ENCODE measurements around the gene PILRA.

The PILRA gene

GRCh38 chr7:100423315-100423714 lies 50.0 kb downstream of the PILRA start:
- H3K4me3 ChIP-seq, result no peak overlapping the region
- H3K4me2 ChIP-seq, result no peak overlapping the region
- H4K20me1 ChIP-seq, result no peaks in the 10 kb centered on the region
- H3K36me3 ChIP-seq, result no peaks in the 10 kb centered on the region
- H3K27me3 ChIP-seq, result no peaks in the 10 kb centered on the region
- no peak overlapping the region for H3K9ac ChIP-seq
- no peak overlapping the region for H3K27ac ChIP-seq
- TF ChIP-seq Cebpa-rat (IDR thresholded peaks at IDR 0.05), result no peak
- no peaks in the 10 kb centered on the region; the same call in 1 of the 2 replicates for H3K9me3 ChIP-seq
- peaks cover 17% of the 10 kb centered on the region for H3K4me1 ChIP-seq

GRCh38 chr7:100425347-100425746 lies 52.1 kb downstream of the PILRA start:
- Histone ChIP-seq H3K4me1 (0 out of 2 replicates have a peak, but pooled peaks cover 7% of the 10 kb centered on the region), H3K4me3 (no peak overlapping the region), H3K27me3 (no peaks in the 10 kb centered on the region), H3K9me3 (no peaks in the 10 kb centered on the region; the same call in 1 of the 2 replicates), H3K9ac (no peak overlapping the region), H4K20me1 (no peaks in the 10 kb centered on the region), H3K27ac (no peak overlapping the region), H3K4me2 (no peak overlapping the region), H3K36me3 (no peaks in the 10 kb centered on the region)
- TF ChIP-seq Cebpa-rat (IDR thresholded peaks at IDR 0.05), result no peak

- Histone ChIP-seq H3K4me2 (no peak overlapping the region), H3K9me3 (no peaks in the 10 kb centered on the region; the same call in 1 of the 2 replicates), H3K27me3 (no peaks in the 10 kb centered on the region), H4K20me1 (peaks cover 11% of the 10 kb centered on the region), H3K9ac (no peak overlapping the region), H3K36me3 (peaks cover 5% of the 10 kb centered on the region), H3K4me1 (peaks cover 18% of the 10 kb centered on the region), H3K4me3 (no peak overlapping the region), H3K27ac (no peak overlapping the region)
- TF ChIP-seq Cebpa-rat (IDR thresholded peaks at IDR 0.05), result no peak
These were observed 53.2 kb downstream of the PILRA start for GRCh38 chr7:100426516-100426915.

GRCh38 chr7:100427762-100428198 lies 54.5 kb downstream of the PILRA start:
- peak overlapping the region; percentile 94 for H3K4me3 ChIP-seq
- TF ChIP-seq Cebpa-rat (IDR thresholded peaks at IDR 0.05), result no peak

GRCh38 chr7:100428199-100428966 lies 55.1 kb downstream of the PILRA start, which contains the start of gene ZCWPW1:
TSS of gene ZCWPW1 (minus strand) at chr7:100428703. CDS start at chr7:100420649, 8,054 bp downstream.
- Histone ChIP-seq H3K27ac (peak within 1 kb of the TSS; percentile 100), H3K9ac (peak within 1 kb of the TSS; percentile 100)
- TF ChIP-seq Cebpa-rat (IDR thresholded peaks at IDR 0.05), result no peak

More at GRCh38 chr7:100427762-100428198, 54.5 kb downstream of the PILRA start:
- Histone ChIP-seq H3K4me1 (peaks cover 31% of the 10 kb centered on the region), H3K9ac (no peak overlapping the region; the same call in 1 of the 2 replicates), H3K27ac (peak overlapping the region; percentile 100), H4K20me1 (peaks cover 24% of the 10 kb centered on the region), H3K36me3 (peaks cover 17% of the 10 kb centered on the region), H3K9me3 (no peaks in the 10 kb centered on the region; the same call in 1 of the 2 replicates), H3K27me3 (no peaks in the 10 kb centered on the region), H3K4me2 (peak overlapping the region; percentile 95)

GRCh38 chr7:100428967-100429636 lies 55.8 kb downstream of the PILRA start:
- peak overlapping the region; percentile 94 for H3K4me3 ChIP-seq
- peaks cover 37% of the 10 kb centered on the region for H4K20me1 ChIP-seq
- H3K36me3 ChIP-seq, result peaks cover 31% of the 10 kb centered on the region
- H3K9me3 ChIP-seq, result no peaks in the 10 kb centered on the region; the same call in 1 of the 2 replicates
- H3K9ac ChIP-seq, result peak overlapping the region; percentile 100
- no peaks in the 10 kb centered on the region for H3K27me3 ChIP-seq
- peaks cover 44% of the 10 kb centered on the region for H3K4me1 ChIP-seq
- H3K27ac ChIP-seq, result peak overlapping the region; percentile 100
- peak overlapping the region; percentile 95 for H3K4me2 ChIP-seq
- no peak for TF ChIP-seq Cebpa-rat (IDR thresholded peaks at IDR 0.05)

More at GRCh38 chr7:100428199-100428966, 55.1 kb downstream of the PILRA start, which contains the start of gene ZCWPW1:
- Histone ChIP-seq H3K4me2 (peak within 1 kb of the TSS; percentile 95), H3K27me3 (no peaks in the 10 kb centered on the region), H3K4me3 (peak within 1 kb of the TSS; percentile 94), H3K36me3 (peaks cover 23% of the 10 kb centered on the region), H3K4me1 (peaks cover 37% of the 10 kb centered on the region), H4K20me1 (peaks cover 30% of the 10 kb centered on the region), H3K9me3 (no peaks in the 10 kb centered on the region; the same call in 1 of the 2 replicates)

GRCh38 chr7:100429637-100430492 lies 56.6 kb downstream of the PILRA start, which contains the start of gene MEPCE:
TSS of gene MEPCE (plus strand) at chr7:100429831. CDS start at chr7:100430019, 188 bp downstream.
- Histone ChIP-seq H3K9ac (peak within 1 kb of the TSS; percentile 100), H3K4me2 (peak within 1 kb of the TSS; percentile 95), H3K27ac (peak within 1 kb of the TSS; percentile 100), H4K20me1 (peaks cover 44% of the 10 kb centered on the region), H3K36me3 (peaks cover 38% of the 10 kb centered on the region), H3K4me1 (peaks cover 52% of the 10 kb centered on the region), H3K27me3 (no peaks in the 10 kb centered on the region), H3K4me3 (peak within 1 kb of the TSS; percentile 94), H3K9me3 (no peaks in the 10 kb centered on the region; the same call in 1 of the 2 replicates)
- no peak for TF ChIP-seq Cebpa-rat (IDR thresholded peaks at IDR 0.05)

GRCh38 chr7:100430493-100431285 lies 57.4 kb downstream of the PILRA start:
- no peak for TF ChIP-seq Cebpa-rat (IDR thresholded peaks at IDR 0.05)
- peaks cover 45% of the 10 kb centered on the region for H3K36me3 ChIP-seq
- peaks cover 52% of the 10 kb centered on the region for H4K20me1 ChIP-seq
- H3K9ac ChIP-seq, result peak overlapping the region; percentile 100
- H3K4me3 ChIP-seq, result peak overlapping the region; percentile 94
- H3K9me3 ChIP-seq, result no peaks in the 10 kb centered on the region; the same call in 1 of the 2 replicates
- H3K4me1 ChIP-seq, result peaks cover 58% of the 10 kb centered on the region
- peak overlapping the region; percentile 95 for H3K4me2 ChIP-seq
- no peaks in the 10 kb centered on the region for H3K27me3 ChIP-seq
- peak overlapping the region; percentile 100 for H3K27ac ChIP-seq
